OCI-LY3 (cell line): ENCODE results near the gene DSTYK.

ENCODE experiments used
- CTCF ChIP-seq: fragments of 200-600, 300-600 bp; sonication (generic); IDR thresholded peaks from 2 replicates; pipeline ENCODE4 v1.5.1; 2014; ENCODE audit warnings: antibody characterized with exemption, low read length, low read depth
- EZH2phosphoT487 ChIP-seq: fragments of 200-600 bp; shearing (Covaris generic); IDR thresholded peaks from 2 replicates; pipeline ENCODE4 v1.6.1; 2018; ENCODE audit warnings: antibody characterized with exemption, mixed run types, low read depth

GRCh38 chr1:205205055-205205454 lies 6.4 kb downstream of the DSTYK start:
- TF ChIP-seq CTCF = no peak
- no peak for TF ChIP-seq EZH2phosphoT487
